Right renal cortex interstitium (tissue), 3 donors: Measurements from ENCODE around the gene COPS7A. TPM values are rescaled to one million over a fixed set of nuclear protein-coding genes. Genes with fewer than 3 reads are reported as not detected.

Experiments used
- DNase-seq, 3 donors: peaks; one replicate each; pipeline ENCODE4 v3.0.0-alpha.2; 2013; ENCODE audit warnings: low read depth in 3 of 3, low spot score in 2 of 3
- polyA plus RNA-seq, 3 donors: library from polyadenylated mRNA; unstranded; fragments of 120-200 nt; gene quantifications; one replicate each; pipeline ENCODE4 v1.2.1, GENCODE V29; 2013; ENCODE audit not compliant: insufficient read length in 3 of 3

The COPS7A gene
- polyA plus RNA-seq, 3 donors, result 58.7 to 69.4 (median 63.4) TPM

GRCh38 chr12:6779708-6780432 is 56.0 kb downstream of the COPS7A start:
- no peak for DNase-seq

DNA sequence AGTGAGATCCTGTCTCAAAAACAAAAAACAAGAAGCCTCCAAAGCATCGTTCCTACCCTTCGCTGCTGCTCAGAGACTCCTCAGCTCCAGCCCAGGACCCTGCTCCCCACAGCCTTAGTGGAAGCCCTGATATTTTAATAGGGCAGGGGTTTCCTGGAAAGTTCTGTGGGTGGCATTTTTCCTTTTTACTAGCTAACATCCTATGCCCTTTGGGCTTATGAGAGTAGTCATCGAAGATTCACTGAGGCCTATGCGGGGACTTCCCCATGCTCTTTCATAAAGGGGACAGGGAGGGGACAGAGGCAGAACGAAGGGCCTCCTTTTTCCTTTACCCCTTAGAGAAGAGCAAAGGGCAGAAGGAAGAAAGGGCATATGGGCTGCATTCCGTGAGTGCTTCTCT is 56.7 kb downstream of the COPS7A start:
- DNase-seq, result no peak

Other genes with a start within 250 kb of the COPS7A start
- 100 to 1,000 TPM; 191 to 204 (median 196) TPM for gene MRPL51, start 230.8 kb upstream of the COPS7A start, polyA plus RNA-seq
- gene NCAPD2, start 229.9 kb upstream of the COPS7A start, polyA plus RNA-seq, result 10 to 100 TPM; 53.5 to 57.1 (median 56.0) TPM
- gene GAPDH, start 189.5 kb upstream of the COPS7A start, polyA plus RNA-seq, result 1,000 to 10,000 TPM; 1,949 to 2,148 (median 2,005) TPM
- gene IFFO1, start 168.0 kb upstream of the COPS7A start, polyA plus RNA-seq, result 10 to 100 TPM; 10.2 to 12.2 (median 11.9) TPM
- gene NOP2, start 155.8 kb upstream of the COPS7A start, polyA plus RNA-seq, result 10 to 100 TPM; 22.2 to 24.5 (median 24.4) TPM
- gene CHD4, start 116.7 kb upstream of the COPS7A start, polyA plus RNA-seq, result 100 to 1,000 TPM; 277 to 287 (median 283) TPM
- 1 to 10 TPM in 2 of 3 donors, under 1 TPM in 1; 0.75 to 1.3 (median 1.2) TPM for gene LPAR5, start 88.1 kb upstream of the COPS7A start, polyA plus RNA-seq
- 1 to 10 TPM; 3.5 to 4.7 (median 4.6) TPM for gene ACRBP, start 76.6 kb upstream of the COPS7A start, polyA plus RNA-seq
- gene ING4, start 60.9 kb upstream of the COPS7A start, polyA plus RNA-seq, result 100 to 1,000 TPM; 125 to 134 (median 128) TPM
- 10 to 100 TPM; 73.2 to 86.0 (median 76.1) TPM for gene ZNF384, start 34.7 kb upstream of the COPS7A start, polyA plus RNA-seq
- 1 to 10 TPM; 8.1 to 9.0 (median 8.9) TPM for gene PIANP, start 23.2 kb upstream of the COPS7A start, polyA plus RNA-seq
- gene MLF2, start 29.1 kb downstream of the COPS7A start, polyA plus RNA-seq, result 100 to 1,000 TPM; 184 to 208 (median 196) TPM
- 100 to 1,000 TPM; 498 to 577 (median 564) TPM for gene PTMS, start 42.3 kb downstream of the COPS7A start, polyA plus RNA-seq
- gene LAG3, start 48.5 kb downstream of the COPS7A start, polyA plus RNA-seq, result 1 to 10 TPM in 1 of 3 donors, under 1 TPM in 2; 0.75 to 1.7 (median 0.90) TPM
- gene CD4, start 65.5 kb downstream of the COPS7A start, polyA plus RNA-seq, result 10 to 100 TPM; 28.0 to 32.4 (median 31.7) TPM
- gene GPR162, start 97.8 kb downstream of the COPS7A start, polyA plus RNA-seq, result 10 to 100 TPM; 22.1 to 28.7 (median 24.7) TPM
- gene P3H3, start 104.4 kb downstream of the COPS7A start, polyA plus RNA-seq, result 10 to 100 TPM; 22.8 to 27.5 (median 24.6) TPM
- 1 to 10 TPM; 3.7 to 4.3 (median 4.3) TPM for gene GNB3, start 116.9 kb downstream of the COPS7A start, polyA plus RNA-seq
- gene CDCA3, start 127.2 kb downstream of the COPS7A start, polyA plus RNA-seq, result 10 to 100 TPM; 20.5 to 23.3 (median 22.7) TPM
- 10 to 100 TPM; 56.7 to 63.5 (median 61.2) TPM for gene USP5, start 128.1 kb downstream of the COPS7A start, polyA plus RNA-seq
- gene TPI1, start 143.5 kb downstream of the COPS7A start, polyA plus RNA-seq, result 100 to 1,000 TPM; 611 to 637 (median 629) TPM
- gene SPSB2, start 149.3 kb downstream of the COPS7A start, polyA plus RNA-seq, result 10 to 100 TPM in 2 of 3 donors, 1 to 10 TPM in 1; 7.4 to 13.7 (median 13.2) TPM
- 10 to 100 TPM; 19.1 to 23.5 (median 23.4) TPM for gene LRRC23, start 180.8 kb downstream of the COPS7A start, polyA plus RNA-seq
- 10 to 100 TPM; 12.0 to 12.5 (median 12.2) TPM for gene ENO2, start 190.5 kb downstream of the COPS7A start, polyA plus RNA-seq
- 10 to 100 TPM; 83.9 to 95.0 (median 90.0) TPM for gene ATN1, start 203.9 kb downstream of the COPS7A start, polyA plus RNA-seq
- 1 to 10 TPM in 2 of 3 donors, not detected in 1; 5.0 to 6.0 TPM for gene RNU7-1, start 219.8 kb downstream of the COPS7A start, polyA plus RNA-seq
- gene C12orf57, start 220.0 kb downstream of the COPS7A start, polyA plus RNA-seq, result 100 to 1,000 TPM; 146 to 155 (median 153) TPM
- 10 to 100 TPM; 19.0 to 21.1 (median 19.5) TPM for gene PTPN6, start 227.3 kb downstream of the COPS7A start, polyA plus RNA-seq
- 100 to 1,000 TPM; 256 to 268 (median 266) TPM for gene PHB2, start 246.6 kb downstream of the COPS7A start, polyA plus RNA-seq
- 10 to 100 TPM; 41.6 to 48.2 (median 45.0) TPM for gene EMG1, start 246.9 kb downstream of the COPS7A start, polyA plus RNA-seq